Activated T-helper 1 cell treated with Interleukin-2 at 50 U/mL for 16 hours (primary cell): Measurements from ENCODE around the gene OR2AG1.
"Not testable (repeated sequence)": the region's sequence is repeated elsewhere in the genome, so short reads cannot be mapped to it uniquely, and the experiment has no call there.

Experiments
- DNase-seq: peaks from one replicate; pipeline ENCODE4 v3.0.0-alpha.2; 2020; ENCODE audit warnings: low read depth

Gene OR2AG1

DNA sequence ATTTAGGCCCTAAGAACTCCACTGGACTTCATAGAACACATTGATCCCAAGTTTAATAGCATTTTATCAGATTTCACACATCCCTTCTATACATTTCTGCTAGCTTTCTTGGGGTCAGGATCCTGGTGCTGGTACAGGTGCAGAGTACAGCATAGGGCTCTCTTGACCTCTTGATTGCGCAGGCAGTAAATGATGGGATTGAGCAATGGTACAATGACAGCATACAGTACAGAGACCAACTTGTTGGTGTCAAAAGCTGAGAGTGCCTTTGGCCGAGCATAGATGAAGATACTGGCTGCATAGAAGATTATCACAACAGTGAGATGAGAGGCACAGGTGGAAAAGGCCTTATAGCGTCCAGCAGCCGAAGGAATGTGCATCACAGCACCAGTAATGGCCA is 11.8 kb downstream of the OR2AG1 start:
- DNase-seq = no peak

- DNase-seq = no peak
Measured at GRCh38 chr11:6799402-6799801, 16.6 kb downstream of the OR2AG1 start, which contains the start of gene OR6A2. Gene OR6A2, minus strand, starts transcription at chr11:6799689. Its CDS starts 3,981 bp downstream, at chr11:6795708.

- DNase-seq = not testable (repeated sequence)
Measured at GRCh38 chr11:6801075-6801474, 18.3 kb downstream of the OR2AG1 start.

DNA sequence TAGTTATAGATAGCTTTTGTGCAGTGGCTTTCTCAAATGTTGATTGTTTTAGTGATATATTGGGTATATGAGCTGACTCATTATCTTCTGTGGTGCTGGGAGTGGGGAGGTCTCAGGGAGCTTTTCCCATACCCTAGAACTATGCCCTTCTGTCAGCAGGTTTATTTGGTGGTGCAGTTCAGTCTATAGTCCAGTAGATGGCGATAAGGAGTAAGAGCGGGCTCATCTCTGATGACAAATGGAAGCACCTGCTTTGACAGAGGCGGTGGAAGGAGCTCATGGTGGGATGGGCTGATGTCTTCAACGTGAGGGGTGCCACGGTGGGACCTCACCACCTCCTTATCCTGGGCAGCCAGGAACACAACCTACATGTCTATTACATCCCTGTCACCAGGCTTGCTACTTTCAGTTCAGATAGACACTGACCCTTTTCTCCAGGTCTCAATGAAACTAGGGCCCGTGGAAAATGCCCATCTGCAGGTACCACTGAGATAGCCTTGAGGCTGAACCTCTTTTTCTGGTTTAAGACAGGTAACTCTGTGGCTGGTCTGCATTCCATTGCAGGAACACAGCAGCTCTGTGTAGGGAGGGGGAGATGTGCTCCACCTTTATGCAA is 29.7 kb downstream of the OR2AG1 start:
- no peak for DNase-seq

- no peak for DNase-seq
Measured at GRCh38 chr11:6813656-6814055, 30.8 kb downstream of the OR2AG1 start.

DNA sequence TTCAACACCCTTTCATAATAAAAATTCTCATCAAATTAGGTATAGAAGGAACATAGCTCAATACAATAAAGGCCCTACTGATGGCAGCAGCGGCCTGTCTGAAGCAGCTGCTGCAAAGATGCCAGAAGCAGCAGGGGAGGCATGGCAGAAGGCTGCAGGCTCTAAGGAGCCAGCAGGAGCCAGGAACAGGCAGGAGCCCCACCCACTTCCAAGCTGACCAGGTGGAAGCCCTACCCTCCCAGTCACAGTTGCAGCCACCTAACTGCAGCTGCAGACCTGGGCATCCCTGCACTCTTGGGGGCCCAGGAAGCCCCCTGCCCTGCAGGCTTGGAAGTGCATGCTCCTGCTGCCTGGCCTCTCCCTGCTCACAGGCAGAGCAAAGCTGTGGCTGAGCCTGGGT is 34.9 kb downstream of the OR2AG1 start:
- no peak for DNase-seq

DNA sequence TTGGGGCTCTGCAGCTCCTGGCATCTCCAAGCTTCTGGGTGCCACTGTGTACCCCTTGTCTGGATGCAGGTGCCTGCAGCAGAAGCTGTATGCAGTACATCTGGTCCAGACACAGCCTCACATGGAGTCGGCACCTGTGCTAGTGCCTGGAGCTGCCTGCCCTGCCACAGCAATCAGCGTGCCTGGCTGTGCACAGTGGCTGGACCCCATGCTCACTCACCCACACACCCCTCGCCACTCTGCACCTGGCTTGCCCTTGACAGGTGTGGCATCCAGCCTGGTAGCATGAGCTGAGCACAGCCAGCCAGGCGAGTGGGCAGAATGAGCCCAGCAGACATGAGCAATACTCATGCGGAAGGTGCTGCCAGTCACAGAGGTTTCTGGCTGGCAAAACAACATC is 36.1 kb downstream of the OR2AG1 start:
- no peak for DNase-seq

DNA sequence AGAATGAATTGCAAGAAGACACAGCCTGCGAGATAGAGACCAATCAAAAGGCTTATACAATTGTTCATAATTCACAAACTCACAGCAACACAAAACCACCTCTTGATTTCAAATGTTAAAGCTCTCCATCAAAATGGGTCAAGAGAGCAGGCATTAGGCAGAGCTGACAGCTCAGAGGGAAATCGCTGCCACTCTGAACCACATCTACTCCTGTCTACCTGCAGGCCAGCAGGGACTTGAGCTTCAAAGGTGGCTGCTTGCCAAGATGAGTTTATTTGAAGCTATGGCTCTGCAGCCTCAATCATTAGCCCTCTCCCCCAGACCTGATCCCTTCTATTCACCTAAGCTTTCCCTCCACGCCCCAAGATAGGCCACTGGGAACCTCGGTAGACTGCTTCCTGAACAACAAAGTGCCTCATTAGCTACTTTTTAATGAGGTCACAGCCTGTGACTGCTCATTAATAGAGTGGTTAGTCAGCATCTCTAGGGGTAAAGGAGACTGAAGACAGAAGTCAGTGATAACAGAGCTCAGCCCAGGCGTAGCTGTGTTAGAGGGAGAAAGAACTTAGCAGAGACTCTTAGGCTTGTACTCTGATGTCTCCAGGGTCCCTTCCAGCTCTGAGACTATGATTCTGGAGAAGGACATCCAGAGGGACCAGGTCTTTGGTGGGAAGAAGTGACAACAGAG is 41.5 kb downstream of the OR2AG1 start:
- DNase-seq = no peak

DNA sequence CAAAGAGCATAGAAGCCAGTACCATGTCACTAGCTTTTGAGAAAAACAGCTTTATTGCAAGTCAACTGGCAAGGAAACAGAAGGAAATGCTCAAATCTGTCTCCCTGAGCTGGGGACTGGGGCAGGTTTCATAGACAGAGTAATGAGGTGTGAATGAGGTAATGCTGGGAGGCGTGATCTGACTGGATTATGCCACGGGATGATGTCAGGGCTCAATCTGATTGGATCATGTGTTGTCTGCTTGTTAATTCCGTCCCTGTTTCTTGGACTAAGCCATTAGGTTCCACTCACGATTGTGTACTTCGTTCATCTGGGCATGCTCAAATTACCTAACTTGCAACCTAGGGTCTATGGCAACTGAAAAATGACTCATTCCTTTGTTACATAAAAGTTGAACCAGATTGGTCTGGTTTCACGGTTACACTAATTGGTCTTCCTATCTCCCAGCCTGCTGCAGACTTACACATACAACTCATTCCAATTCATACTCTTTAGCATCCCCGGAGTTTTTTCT is 42.5 kb downstream of the OR2AG1 start:
- no peak for DNase-seq

DNA sequence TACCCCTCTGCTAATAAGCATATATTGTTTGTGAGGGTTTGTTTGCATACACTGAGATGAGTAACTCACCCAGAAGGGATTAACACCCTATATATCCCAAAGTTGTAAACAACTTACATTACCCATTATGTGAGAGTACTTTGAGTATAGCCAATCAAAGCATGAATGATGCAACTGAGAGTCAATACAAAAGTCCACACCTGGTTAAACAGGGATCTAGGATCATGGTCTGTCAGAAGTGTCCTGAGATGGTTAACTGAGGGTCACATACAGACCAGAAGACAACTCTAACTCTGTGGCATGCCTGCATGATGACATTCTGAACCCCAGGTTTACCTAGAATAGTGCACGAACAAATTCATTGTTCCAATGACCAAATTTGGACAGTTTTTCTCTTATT is 45.3 kb downstream of the OR2AG1 start:
- DNase-seq = no peak

DNA sequence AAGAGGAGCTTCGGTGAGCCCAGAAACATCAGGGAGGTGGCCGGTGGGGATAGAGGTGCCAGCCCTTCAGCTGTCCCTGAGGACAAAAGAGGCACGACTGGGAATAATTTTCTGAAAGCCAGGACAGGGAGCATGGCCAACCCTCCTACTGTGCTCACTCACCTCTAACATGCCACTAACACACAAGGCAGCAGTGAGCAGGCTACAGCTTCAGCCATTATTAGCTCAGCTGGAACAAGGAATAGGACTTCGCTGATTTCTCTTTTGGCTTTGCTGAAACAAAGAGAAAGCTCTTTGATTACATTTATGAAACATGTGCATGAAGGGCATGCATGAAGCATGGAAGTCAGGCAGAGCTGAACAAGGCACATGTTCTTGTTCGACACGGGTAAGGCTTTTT is 50.5 kb downstream of the OR2AG1 start:
- no peak for DNase-seq

DNA sequence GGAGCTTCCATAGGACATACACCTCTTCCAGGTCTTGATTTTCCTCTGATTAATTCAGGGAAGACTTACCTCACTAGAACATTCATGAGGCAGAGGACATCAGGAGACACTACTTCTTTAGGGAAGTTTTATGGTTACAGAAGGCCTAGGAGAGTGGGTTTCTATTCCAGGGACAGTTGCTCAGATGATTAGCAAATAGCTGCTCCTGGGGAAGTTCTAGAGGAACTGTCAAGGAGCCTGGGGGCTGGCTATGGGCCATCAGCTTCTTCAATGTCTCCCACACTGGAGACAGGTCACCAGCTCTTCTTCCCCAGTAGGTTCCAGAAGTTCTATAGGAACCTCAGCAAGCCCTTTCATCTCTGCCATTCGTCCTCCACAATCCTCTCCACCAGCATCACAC is 51.2 kb downstream of the OR2AG1 start:
- no peak for DNase-seq
